GM13977 (cell line): ENCODE data around the gene SELENBP1.
A peak's percentile ranks its signal among the peaks of the same experiment; 100 is the strongest.
"Not testable (repeated sequence)": the region's sequence is repeated elsewhere in the genome, so short reads cannot be mapped to it uniquely, and the experiment has no call there.

Experiments used
- DNase-seq: peaks from one replicate; pipeline ENCODE4 v3.0.0; 2012; ENCODE audit warnings: low spot score
- in situ Hi-C: fragments of 300-500 bp; cut with MboI; formaldehyde crosslinking; loops from one replicate; pipeline ENCODE4 v1.12.0; 2022; ENCODE audit warnings: low sequenced_read_pairs, low pct_unique_long_range_greater_than_20kb, mixed read lengths, inconsistent platforms; ENCODE audit not compliant: unreplicated experiment
- TF ChIP-seq, protein P1 (sequence below): IDR thresholded peaks from 2 replicates; pipeline ENCODE4 v1.5.1; 2012; ENCODE audit warnings: mild to moderate bottlenecking, control low read depth; ENCODE audit not compliant: insufficient read depth; ENCODE audit errors: extremely low read depth, missing control alignments

SELENBP1 gene

DNA sequence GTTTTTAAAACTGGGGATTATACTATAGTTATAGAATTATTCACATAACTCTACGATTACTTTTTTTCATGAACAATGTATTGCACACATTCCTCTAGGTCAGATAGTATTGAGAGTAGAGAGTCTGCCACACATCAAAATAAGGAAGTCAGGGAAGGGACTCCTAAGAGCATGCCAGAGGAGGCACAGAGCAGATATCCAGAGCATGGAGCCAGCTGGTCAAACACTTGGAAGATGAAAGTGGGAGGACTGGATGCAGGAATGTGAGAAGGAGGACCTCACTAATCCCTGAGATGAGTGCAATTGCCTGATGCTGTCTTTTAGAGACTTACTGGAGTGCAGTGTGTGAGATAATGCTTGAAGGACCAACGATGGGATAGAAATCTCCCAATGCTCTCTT is 15.8 kb downstream of the SELENBP1 start:
- TF ChIP-seq, protein P1, sequence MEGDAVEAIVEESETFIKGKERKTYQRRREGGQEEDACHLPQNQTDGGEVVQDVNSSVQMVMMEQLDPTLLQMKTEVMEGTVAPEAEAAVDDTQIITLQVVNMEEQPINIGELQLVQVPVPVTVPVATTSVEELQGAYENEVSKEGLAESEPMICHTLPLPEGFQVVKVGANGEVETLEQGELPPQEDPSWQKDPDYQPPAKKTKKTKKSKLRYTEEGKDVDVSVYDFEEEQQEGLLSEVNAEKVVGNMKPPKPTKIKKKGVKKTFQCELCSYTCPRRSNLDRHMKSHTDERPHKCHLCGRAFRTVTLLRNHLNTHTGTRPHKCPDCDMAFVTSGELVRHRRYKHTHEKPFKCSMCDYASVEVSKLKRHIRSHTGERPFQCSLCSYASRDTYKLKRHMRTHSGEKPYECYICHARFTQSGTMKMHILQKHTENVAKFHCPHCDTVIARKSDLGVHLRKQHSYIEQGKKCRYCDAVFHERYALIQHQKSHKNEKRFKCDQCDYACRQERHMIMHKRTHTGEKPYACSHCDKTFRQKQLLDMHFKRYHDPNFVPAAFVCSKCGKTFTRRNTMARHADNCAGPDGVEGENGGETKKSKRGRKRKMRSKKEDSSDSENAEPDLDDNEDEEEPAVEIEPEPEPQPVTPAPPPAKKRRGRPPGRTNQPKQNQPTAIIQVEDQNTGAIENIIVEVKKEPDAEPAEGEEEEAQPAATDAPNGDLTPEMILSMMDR: no peak
- in situ Hi-C loops: no loop called here
- DNase-seq: no peak

DNA sequence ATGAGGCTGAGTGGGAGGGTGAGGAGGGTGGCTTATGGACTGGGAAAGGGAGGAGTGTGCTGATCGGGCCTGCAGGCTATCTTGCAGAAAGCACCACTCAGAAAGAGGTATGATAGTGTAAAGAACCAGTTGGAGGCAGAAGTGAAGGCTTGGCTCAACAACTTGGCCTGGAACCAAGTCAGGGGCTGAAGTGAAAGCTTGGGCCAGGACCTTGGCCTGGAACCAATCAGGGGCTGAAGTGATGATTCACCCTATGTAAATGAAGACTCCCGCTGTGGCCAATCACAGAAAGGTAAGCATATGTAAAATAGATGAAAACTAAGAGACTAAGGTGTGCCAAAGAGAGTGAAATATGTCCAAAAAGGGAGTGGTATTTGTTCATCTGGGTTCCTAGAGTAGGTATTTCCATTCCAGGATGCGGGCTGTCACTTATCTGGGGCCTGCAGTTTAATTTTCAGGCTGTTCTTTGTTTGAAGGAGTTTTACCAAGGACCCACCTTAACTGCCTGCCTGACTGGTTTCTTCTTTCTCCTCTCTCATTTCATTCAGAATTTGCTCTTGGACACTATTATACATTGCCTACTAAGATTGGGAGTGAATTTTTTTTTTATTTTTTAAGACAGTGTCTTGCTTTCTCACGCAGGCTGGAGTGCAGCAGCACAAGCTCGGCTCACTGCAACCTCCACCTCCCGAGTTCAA is 20.3 kb downstream of the SELENBP1 start:
- TF ChIP-seq, protein P1: no peak
- in situ Hi-C loops: no loop called here
- DNase-seq: no peak

DNA sequence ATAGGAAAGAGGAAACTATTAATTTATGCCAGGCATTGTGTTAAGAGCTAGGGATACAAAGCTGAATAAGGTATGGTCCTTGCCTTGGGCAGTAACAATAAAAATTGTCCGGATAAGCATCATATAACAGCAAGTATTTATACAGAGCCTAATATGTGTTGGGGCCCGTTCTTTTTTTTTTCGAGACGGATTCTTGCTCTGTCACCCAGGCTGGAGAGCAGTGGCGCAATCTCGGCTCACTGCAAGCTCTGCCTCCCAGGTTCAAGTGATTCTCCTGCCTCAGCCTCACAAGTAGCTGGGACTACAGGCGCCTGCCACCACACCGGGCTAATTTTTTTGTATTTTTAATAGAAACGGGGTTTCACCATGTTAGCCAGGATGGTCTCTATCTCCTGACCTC is 22.2 kb downstream of the SELENBP1 start:
- in situ Hi-C loops: not testable (repeated sequence)

DNA sequence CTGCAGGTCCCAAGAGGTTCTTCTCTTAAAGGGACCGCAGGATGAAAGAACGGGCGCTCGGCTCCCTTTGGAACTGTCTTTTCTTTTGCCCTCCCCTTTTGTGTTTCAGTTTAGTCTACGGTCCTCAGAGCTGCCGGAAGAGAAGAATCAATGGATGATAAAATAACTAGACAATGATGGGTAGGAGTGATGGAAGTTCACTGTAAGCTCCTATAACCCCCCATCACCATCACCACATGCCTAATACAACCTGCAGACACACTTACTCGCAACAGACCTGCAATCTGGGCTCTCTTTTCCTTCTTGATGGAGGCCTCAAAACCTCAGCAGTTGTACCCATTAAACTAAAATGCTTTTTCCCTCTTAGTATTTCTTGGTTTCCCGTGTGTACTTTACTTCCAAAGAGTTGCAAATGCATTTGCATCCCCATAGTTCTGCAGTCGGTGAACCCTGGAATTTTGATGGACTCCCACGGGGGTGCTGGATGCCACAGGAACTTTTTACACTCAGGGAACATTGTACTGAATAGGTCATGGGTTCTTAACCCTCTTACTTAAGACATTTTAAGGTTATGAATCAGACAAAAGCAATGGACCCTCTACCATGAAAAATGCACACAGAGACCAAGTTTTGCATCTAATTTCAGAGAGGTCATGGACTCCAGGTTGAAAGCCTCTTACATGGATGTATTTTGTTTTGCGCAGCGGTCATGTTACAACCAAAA is 24.8 kb downstream of the SELENBP1 start:
- TF ChIP-seq, protein P1: no peak
- no peak for DNase-seq
- in situ Hi-C loops: no loop called here

More for the DNA sequence above, 22.2 kb downstream of the SELENBP1 start:
- DNase-seq: not testable (repeated sequence)

DNA sequence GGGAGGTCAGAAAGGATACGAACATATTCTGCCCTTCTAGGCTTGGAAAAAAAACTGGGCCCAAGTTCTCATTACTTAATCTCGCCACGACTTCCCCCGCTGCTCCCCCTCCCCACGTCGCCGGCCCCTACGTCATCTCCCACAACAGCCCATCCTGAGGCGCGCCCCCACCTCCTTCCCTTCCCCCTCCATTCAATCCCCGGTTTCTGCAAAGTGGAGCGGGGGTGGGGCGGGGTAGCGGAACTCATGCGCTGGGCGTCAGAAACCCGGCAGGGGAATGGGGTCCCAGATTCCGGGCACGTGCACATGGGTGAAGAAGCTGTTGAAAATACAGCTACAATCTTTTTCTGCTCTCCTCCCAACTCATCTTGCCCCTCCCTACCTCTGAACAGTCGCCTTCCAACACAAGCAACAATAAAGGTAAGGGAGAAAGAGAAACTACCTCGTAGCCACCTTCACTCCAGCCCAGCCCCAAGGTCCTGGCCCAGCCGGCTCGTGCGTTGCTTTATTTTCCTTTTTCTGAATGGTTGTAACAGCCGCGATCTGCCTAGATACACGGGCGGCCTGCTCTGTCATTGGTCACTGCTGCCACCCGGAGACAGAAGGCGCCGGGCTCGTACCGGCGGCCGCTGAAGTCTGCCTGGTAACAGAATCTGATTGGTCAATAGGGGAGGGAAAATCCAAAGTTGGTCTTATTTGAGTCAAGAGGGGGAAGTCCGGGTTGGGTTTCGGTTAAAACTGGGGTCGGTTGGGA is 25.6 kb downstream of the SELENBP1 start, which contains the start of gene RFX5:
Gene RFX5, minus strand, starts transcription at position 484 of the 754 bp plus-strand sequence. CDS start 932 bp downstream, outside the sequence.
- DNase-seq: peak; percentile 90
- TF ChIP-seq, protein P1: no peak
- in situ Hi-C loops: no loop called here

DNA sequence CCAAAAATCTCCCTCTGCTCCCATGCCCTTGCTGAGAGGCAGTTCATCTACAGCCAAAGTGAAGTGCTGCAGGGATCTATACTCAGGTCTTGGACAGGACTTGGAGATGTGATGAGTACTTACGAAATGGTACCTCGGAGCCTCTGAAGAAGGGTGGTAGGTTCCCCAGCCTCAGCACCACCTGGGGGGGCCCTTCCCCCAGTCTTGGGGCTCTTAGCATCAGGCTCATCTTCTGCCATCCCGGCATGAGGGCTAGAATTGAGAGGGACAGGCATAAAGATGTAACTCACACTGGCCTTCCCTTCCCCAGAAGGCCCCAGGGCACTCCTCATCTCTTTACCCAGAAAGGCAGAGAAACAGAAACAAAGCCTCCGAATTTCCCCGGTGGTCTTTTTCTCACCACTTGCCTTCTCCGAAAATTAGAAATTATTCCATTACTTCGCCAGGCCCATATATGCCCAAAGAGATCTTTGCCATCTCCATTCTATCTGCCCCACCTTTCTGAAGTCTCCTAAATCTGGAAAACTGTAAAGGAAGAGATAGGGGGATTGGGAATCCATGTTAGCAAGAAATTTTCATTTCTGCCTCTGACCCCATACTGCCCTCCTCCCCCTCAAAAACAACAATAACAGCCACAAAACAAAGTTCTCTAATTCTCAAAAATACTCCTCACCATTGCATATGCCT is 26.3 kb downstream of the SELENBP1 start:
- TF ChIP-seq, protein P1: no peak
- in situ Hi-C loops: no loop called here
- no peak for DNase-seq
